HEK293T (cell line): ENCODE data around the gene UEVLD.

Experiments
- BHLHE40 ChIP-seq: fragments of 450-650 bp; IDR thresholded peaks from 2 replicates; pipeline ENCODE4 v1.6.1; 2016; ENCODE audit warnings: mild to moderate bottlenecking, moderate library complexity, borderline replicate concordance
- FOXK2 ChIP-seq: fragments of 450-650 bp; IDR thresholded peaks from 2 replicates; pipeline ENCODE4 v1.6.1; 2016; ENCODE audit warnings: mild to moderate bottlenecking
- LEF1 ChIP-seq: fragments of 450-650 bp; IDR thresholded peaks from 2 replicates; pipeline ENCODE4 v1.6.1; 2017; ENCODE audit warnings: mild to moderate bottlenecking, borderline replicate concordance
- SP1 ChIP-seq: fragments of 450-650 bp; IDR thresholded peaks from 2 replicates; pipeline ENCODE4 v1.6.1; 2017

DNA sequence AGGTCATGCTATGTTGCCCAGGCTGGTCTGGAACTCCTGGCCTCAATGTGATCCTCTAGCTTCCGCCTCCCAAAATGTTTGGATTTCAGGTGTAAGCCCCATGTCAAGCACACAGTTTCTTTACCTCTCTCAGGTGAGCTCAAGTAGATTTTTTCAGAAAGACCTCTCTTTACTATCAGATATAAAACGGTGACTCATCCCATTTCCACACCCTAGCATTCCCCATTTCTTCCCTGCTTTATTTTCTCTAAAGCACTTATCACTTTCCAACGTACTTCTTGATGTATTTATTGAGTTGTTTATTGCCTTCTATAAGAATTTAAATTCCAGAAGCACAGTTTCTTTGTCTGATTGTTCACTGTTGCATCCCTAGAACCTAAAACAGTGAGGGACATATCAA lies 65.5 kb downstream of the UEVLD start:
- TF ChIP-seq SP1 (no peak), BHLHE40 (no peak), FOXK2 (no peak), LEF1 (no peak)
